CD14-positive monocyte (primary cell): ENCODE data around the gene PDF. TPM values are rescaled to one million over a fixed set of nuclear protein-coding genes. Genes with fewer than 3 reads are reported as not detected.

Source experiments
- DNase-seq, 3 donors: peaks; one replicate each; pipeline ENCODE4 v3.0.0-alpha.2; 2011 to 2022
- H2AFZ ChIP-seq: 2 replicates; pipeline ENCODE4 v1.6.0; 2012; ENCODE audit warnings: mild to moderate bottlenecking, low read depth, low read length, inconsistent platforms; ENCODE audit not compliant: insufficient read depth, poor library complexity, severe bottlenecking
- H3K27ac ChIP-seq, 2 donors: 1 replicate in 1 of 2; 2 replicates in 1 of 2; pipeline ENCODE4 v1.5.1; 2012 to 2013; ENCODE audit warnings: low read length in 2 of 2, control low read depth in 1 of 2, inconsistent platforms in 1 of 2, low read depth in 1 of 2, mild to moderate bottlenecking in 1 of 2
- H3K27me3 ChIP-seq, 2 donors: one replicate each; pipeline versions ENCODE4 v1.6.0 to v1.6.1; 2011 to 2013; ENCODE audit warnings: low read length in 2 of 2; ENCODE audit not compliant: control insufficient read depth in 2 of 2, insufficient read depth in 2 of 2
- H3K36me3 ChIP-seq, 2 donors: replicated peaks in 1 of 2; 1 replicate in 1 of 2; 2 replicates in 1 of 2; pipeline versions ENCODE4 v1.5.1 to v1.6.1; 2012 to 2013; ENCODE audit warnings: low read length in 2 of 2, control low read depth in 1 of 2, inconsistent platforms in 1 of 2, mild to moderate bottlenecking in 1 of 2; ENCODE audit not compliant: insufficient read depth in 2 of 2, control insufficient read depth in 1 of 2
- H3K4me1 ChIP-seq, 2 donors: 1 replicate in 1 of 2; 2 replicates in 1 of 2; pipeline versions ENCODE4 v1.5.1 to v1.6.1; 2012 to 2013; ENCODE audit warnings: low read length in 2 of 2, control low read depth in 1 of 2, inconsistent platforms in 1 of 2, mild to moderate bottlenecking in 1 of 2, moderate library complexity in 1 of 2; ENCODE audit not compliant: insufficient read depth in 2 of 2, control insufficient read depth in 1 of 2
- H3K4me2 ChIP-seq: replicated peaks from 2 replicates; pipeline ENCODE3; 2012; ENCODE audit warnings: low read length, moderate library complexity, mild to moderate bottlenecking; ENCODE audit not compliant: poor library complexity, severe bottlenecking; ENCODE audit errors: extremely low read depth
- H3K4me3 ChIP-seq, 3 experiments: fragments of 200-600 bp in 1 of 3; sonication (generic) in 1 of 3; replicated peaks in 1 of 3; 1 replicate in 2 of 3; 2 replicates in 1 of 3; pipeline ENCODE4 v1.5.1; 2011 to 2013; ENCODE audit warnings: low read length in 3 of 3, mild to moderate bottlenecking in 3 of 3, control low read depth in 2 of 3, low read depth in 2 of 3, inconsistent platforms in 1 of 3, moderate library complexity in 1 of 3
- H3K79me2 ChIP-seq: 2 replicates; pipeline ENCODE4 v1.6.0; 2012; ENCODE audit warnings: mild to moderate bottlenecking, control low read depth, inconsistent platforms, low read length, moderate library complexity; ENCODE audit not compliant: insufficient read depth
- H3K9ac ChIP-seq: 2 replicates; pipeline ENCODE4 v1.6.0; 2017; ENCODE audit warnings: low read length, mild to moderate bottlenecking; ENCODE audit not compliant: insufficient read depth, poor library complexity, severe bottlenecking
- H3K9me3 ChIP-seq, 2 donors: replicated peaks in 1 of 2; 1 replicate in 1 of 2; 2 replicates in 1 of 2; pipeline versions ENCODE4 v1.5.1 to v1.6.1; 2012 to 2013; ENCODE audit warnings: low read length in 2 of 2, control low read depth in 1 of 2; ENCODE audit not compliant: control insufficient read depth in 1 of 2, insufficient read depth in 1 of 2
- H4K20me1 ChIP-seq: 2 replicates; pipeline ENCODE4 v1.6.0; 2012; ENCODE audit warnings: mild to moderate bottlenecking, low read length, control low read depth, moderate library complexity; ENCODE audit not compliant: insufficient read depth
- H3K27ac Mint-ChIP-seq, 7 donors: one replicate each; pipeline ENCODE4 v1.8.0; 2020; ENCODE audit warnings: mild to moderate bottlenecking in 7 of 7, mixed read lengths in 7 of 7, moderate library complexity in 6 of 7, inconsistent platforms in 2 of 7
- H3K27me3 Mint-ChIP-seq, 3 donors: one replicate each; pipeline ENCODE4 v1.8.0; 2021 to 2022; ENCODE audit warnings: low read depth in 3 of 3, mild to moderate bottlenecking in 3 of 3, mixed read lengths in 3 of 3, moderate library complexity in 3 of 3, inconsistent platforms in 1 of 3
- H3K36me3 Mint-ChIP-seq, 2 donors: one replicate each; pipeline ENCODE4 v1.8.0; 2020; ENCODE audit warnings: mixed read lengths in 2 of 2, inconsistent platforms in 1 of 2, mild to moderate bottlenecking in 1 of 2
- H3K4me1 Mint-ChIP-seq: one replicate; pipeline ENCODE4 v1.8.0; 2020; ENCODE audit warnings: mild to moderate bottlenecking, mixed read lengths
- H3K4me3 Mint-ChIP-seq, 2 donors: one replicate each; pipeline ENCODE4 v1.8.0; 2020; ENCODE audit warnings: mild to moderate bottlenecking in 2 of 2, mixed read lengths in 2 of 2, moderate library complexity in 1 of 2
- H3K9me3 Mint-ChIP-seq, 7 donors: one replicate each; pipeline ENCODE4 v1.8.0; 2020 to 2022; ENCODE audit warnings: mixed read lengths in 7 of 7, mild to moderate bottlenecking in 6 of 7, moderate library complexity in 6 of 7, inconsistent platforms in 2 of 7
- CTCF ChIP-seq: fragments of 200-600 bp; IDR thresholded peaks from one replicate; pipeline ENCODE4 v1.8.0; 2022; ENCODE audit warnings: antibody characterized with exemption, mild to moderate bottlenecking
- WGBS: methylation state at CpG from one replicate; pipeline ENCODE4 v1.1.5; 2013; ENCODE audit warnings: missing lambda C conversion rate; ENCODE audit not compliant: insufficient coverage; 5-methylcytosine and 5-hydroxymethylcytosine counted together
- intact Hi-C, 2 donors: fragments of 100-400 bp; cut with micrococcal nuclease; formaldehyde crosslinking; loops; one replicate each; pipeline versions ENCODE4 v1.15.0 to v1.15.1; 2023
- polyA plus RNA-seq, 3 donors: library from polyadenylated mRNA; depleted of rRNA in 1 of 3; unstranded in 2 of 3; stranded (reverse) in 1 of 3; fragments of 300-500 nt in 2 of 3; fragments of >200 nt in 1 of 3; fragmentation: Illumina TruSeq in 2 of 3; gene quantifications; 1 replicate in 2 of 3; 2 replicates in 1 of 3; pipeline ENCODE4 v1.2.3, GENCODE V29; 2012 to 2021

The PDF gene
- polyA plus RNA-seq, 3 donors, result 2.3 to 7.2 (median 4.2) TPM

GRCh38 chr16:69346683-69347082 lies 16.3 kb upstream of the PDF start:
- H3K79me2 ChIP-seq, result peaks cover 9% of the 10 kb centered on the region
- Mint-ChIP-seq H3K9me3 (no peaks in the 10 kb centered on the region), H3K27me3 (no peaks in the 10 kb centered on the region), H3K27ac (peak overlapping the region in 4 of 7 donors; percentile 68 to 88 (median 78)), H3K36me3 (peaks cover 32 to 41% of the 10 kb centered on the region in 2 donors), H3K4me1 (peaks cover 20% of the 10 kb centered on the region), H3K4me3 (no peak overlapping the region)
- no peak overlapping the region for H3K9ac ChIP-seq
- H3K27ac ChIP-seq, result peak overlapping the region in 1 of 2 donors; percentile 67
- peaks cover 18 to 19% of the 10 kb centered on the region in 2 donors for H3K4me1 ChIP-seq
- intact Hi-C loops, result no loop called here
- 88% methylated on average over 3 of the region's 6 CpGs for WGBS
- no peaks in the 10 kb centered on the region for H3K27me3 ChIP-seq
- no peak overlapping the region for H3K4me2 ChIP-seq
- peaks cover 3% of the 10 kb centered on the region for H4K20me1 ChIP-seq
- TF ChIP-seq CTCF, result no peak
- no peak overlapping the region for H2AFZ ChIP-seq
- DNase-seq, result no peak
- no peak overlapping the region for H3K4me3 ChIP-seq
- no peaks in the 10 kb centered on the region for H3K9me3 ChIP-seq
- H3K36me3 ChIP-seq, result peaks cover 24 to 49% of the 10 kb centered on the region in 2 donors

GRCh38 chr16:69345923-69346322 lies 15.5 kb upstream of the PDF start:
- Histone ChIP-seq H3K9me3 (no peaks in the 10 kb centered on the region), H3K36me3 (peaks cover 22 to 49% of the 10 kb centered on the region in 2 donors), H3K4me2 (peak overlapping the region; percentile 17), H3K27me3 (no peaks in the 10 kb centered on the region), H3K9ac (no peak overlapping the region), H3K4me3 (no peak overlapping the region), H3K79me2 (peaks cover 17% of the 10 kb centered on the region), H4K20me1 (peaks cover 3% of the 10 kb centered on the region), H3K27ac (peak overlapping the region; percentile 26 to 67), H3K4me1 (peaks cover 18 to 22% of the 10 kb centered on the region in 2 donors), H2AFZ (no peak overlapping the region)
- peak overlapping the region; percentile 36 to 89 (median 80) for H3K27ac Mint-ChIP-seq
- H3K4me1 Mint-ChIP-seq, result peaks cover 20% of the 10 kb centered on the region
- no peak overlapping the region for H3K4me3 Mint-ChIP-seq
- H3K27me3 Mint-ChIP-seq, result no peaks in the 10 kb centered on the region
- peak; percentile 37 to 61 (median 48) for DNase-seq
- intact Hi-C loops, result no loop called here
- H3K9me3 Mint-ChIP-seq, result no peaks in the 10 kb centered on the region
- no peak for TF ChIP-seq CTCF
- peaks cover 34 to 41% of the 10 kb centered on the region in 2 donors for H3K36me3 Mint-ChIP-seq
- WGBS, result no CpG with 5 or more reads among the region's 4 CpGs
